CD4-positive, alpha-beta T cell (primary cell): ENCODE data around the gene SLC36A1. TPM values are rescaled to one million over a fixed set of nuclear protein-coding genes. Genes with fewer than 3 reads are reported as not detected.

Experiments used
- ATAC-seq: fragments of 200-7000 bp; cut with Tn5 transposase; one replicate; pipeline ENCODE4 v1.10.0; 2022; ENCODE audit warnings: mild to moderate bottlenecking; ENCODE audit not compliant: poor library complexity
- CTCF ChIA-PET: fragments of 350-600 bp; sonication (Branson Sonifier 250); formaldehyde crosslinking; loops from one replicate; lab custom pipeline; 2021; ENCODE audit warnings: antibody characterized with exemption, inconsistent platforms; lab: Charles Lee
- POLR2A ChIA-PET: fragments of 350-600 bp; sonication (Branson Sonifier 250); formaldehyde crosslinking; loops from one replicate; lab custom pipeline; 2021; ENCODE audit warnings: antibody characterized with exemption, inconsistent platforms; lab: Charles Lee
- DNase-seq, 14 experiments: peaks; one replicate each; pipeline ENCODE4 v3.0.0-alpha.2; 2013 to 2020; ENCODE audit warnings: mixed read lengths in 2 of 14
- H3K27ac ChIP-seq, 2 donors: one replicate each; pipeline versions ENCODE4 v1.5.1 to v1.7.0; 2013; ENCODE audit warnings: low read length in 2 of 2, low read depth in 1 of 2, mild to moderate bottlenecking in 1 of 2
- H3K27me3 ChIP-seq, 2 experiments: 1 replicate in 1 of 2; 2 replicates in 1 of 2; pipeline versions ENCODE4 v1.6.1 to v1.7.0; 2013; ENCODE audit warnings: low read length in 2 of 2, control low read depth in 1 of 2, mild to moderate bottlenecking in 1 of 2, moderate library complexity in 1 of 2; ENCODE audit not compliant: insufficient read depth in 2 of 2, control insufficient read depth in 1 of 2
- H3K36me3 ChIP-seq: one replicate; pipeline ENCODE4 v1.6.1; 2013; ENCODE audit warnings: low read length, control low read depth; ENCODE audit not compliant: insufficient read depth
- H3K4me1 ChIP-seq: one replicate; pipeline ENCODE4 v1.6.1; 2013; ENCODE audit warnings: low read length, control low read depth; ENCODE audit not compliant: insufficient read depth
- H3K4me3 ChIP-seq: one replicate; pipeline ENCODE4 v1.5.1; 2013; ENCODE audit warnings: mild to moderate bottlenecking, low read length, moderate library complexity
- H3K9me3 ChIP-seq, 2 experiments: 1 replicate in 1 of 2; 2 replicates in 1 of 2; pipeline versions ENCODE4 v1.6.1 to v1.7.0; 2013; ENCODE audit warnings: low read length in 2 of 2, mild to moderate bottlenecking in 2 of 2, control low read depth in 1 of 2, moderate library complexity in 1 of 2; ENCODE audit not compliant: control insufficient read depth in 1 of 2, insufficient read depth in 1 of 2
- H3K27ac Mint-ChIP-seq: one replicate; pipeline ENCODE4 v1.8.0; 2020; ENCODE audit warnings: mixed read lengths
- H3K27me3 Mint-ChIP-seq: one replicate; pipeline ENCODE4 v1.8.0; 2021; ENCODE audit warnings: mixed read lengths
- H3K36me3 Mint-ChIP-seq: one replicate; pipeline ENCODE4 v1.8.0; 2021; ENCODE audit warnings: low read depth, mixed read lengths
- H3K4me1 Mint-ChIP-seq: one replicate; pipeline ENCODE4 v1.8.0; 2021; ENCODE audit warnings: low read depth, mixed read lengths
- H3K4me3 Mint-ChIP-seq: one replicate; pipeline ENCODE4 v1.8.0; 2020; ENCODE audit warnings: mild to moderate bottlenecking, mixed read lengths
- H3K9me3 Mint-ChIP-seq: one replicate; pipeline ENCODE4 v1.8.0; 2020; ENCODE audit warnings: mixed read lengths
- intact Hi-C, 2 experiments: fragments of 100-400 bp; cut with DNase I in 1 of 2; cut with micrococcal nuclease in 1 of 2; formaldehyde crosslinking; loops; one replicate each; pipeline versions ENCODE4 v1.15.1 to v1.9.0; 2023 to 2025; cut with DNase I, micrococcal nuclease
- total RNA-seq, 174 experiments: library from RNA in 2 of 174; stranded (reverse) in 2 of 174; gene quantifications; one replicate each; pipeline ENCODE4 v1.2.3 and lab custom pipeline; 2021 to 2026
- TF ChIP-seq, protein P1 (sequence below): fragments of 200-600 bp; IDR thresholded peaks from one replicate; pipeline ENCODE4 v1.8.0; 2022; ENCODE audit warnings: antibody characterized with exemption, mild to moderate bottlenecking

SLC36A1 gene
- total RNA-seq, 2 experiments from 2014 or later, result 2.2 to 2.8 TPM

DNA sequence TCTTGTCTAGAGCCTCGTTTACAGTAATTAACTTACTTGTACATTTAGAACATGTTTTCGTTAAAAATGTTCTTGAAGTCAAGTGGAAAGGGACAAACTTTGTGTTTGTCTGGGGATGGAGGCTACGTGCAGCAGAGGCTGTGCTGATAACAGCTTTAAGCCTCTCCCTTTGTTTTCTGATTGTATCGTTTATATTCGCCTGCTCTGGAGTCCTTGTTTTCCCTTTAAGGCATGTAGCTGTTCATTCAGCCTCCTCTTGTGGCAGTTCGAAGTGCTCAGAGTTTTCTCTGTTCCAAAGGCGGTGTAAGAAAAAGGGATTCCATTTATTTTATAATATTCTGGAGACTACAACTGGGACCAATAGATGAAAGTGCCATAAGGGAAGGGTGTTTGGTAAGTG lies 1.9 kb downstream of the SLC36A1 start:
- H3K27me3 Mint-ChIP-seq, result peaks cover 16% of the 10 kb centered on the region
- peaks cover 18% of the 10 kb centered on the region for H3K4me1 ChIP-seq
- ChIA-PET CTCF (interaction anchor here (1.7 kb wide), 1 partner anchor 74 kb away, joined by 3 read pairs; no protein-coding TSS in a partner anchor), POLR2A (interaction anchor here (2.8 kb wide), 1 partner anchor 322 kb away, joined by 22 read pairs; the partner anchor contains the start of gene G3BP1)
- intact Hi-C loops, result loop anchor here in 1 of 2 experiments (5.0 kb wide), 2 partner anchors 293 to 323 kb away; partner anchors contain the start of gene G3BP1
- no peaks in the 10 kb centered on the region for H3K36me3 Mint-ChIP-seq
- H3K4me3 Mint-ChIP-seq, result peak overlapping the region; percentile 98
- H3K4me1 Mint-ChIP-seq, result peaks cover 23% of the 10 kb centered on the region
- H3K36me3 ChIP-seq, result no peaks in the 10 kb centered on the region
- TF ChIP-seq, protein P1, sequence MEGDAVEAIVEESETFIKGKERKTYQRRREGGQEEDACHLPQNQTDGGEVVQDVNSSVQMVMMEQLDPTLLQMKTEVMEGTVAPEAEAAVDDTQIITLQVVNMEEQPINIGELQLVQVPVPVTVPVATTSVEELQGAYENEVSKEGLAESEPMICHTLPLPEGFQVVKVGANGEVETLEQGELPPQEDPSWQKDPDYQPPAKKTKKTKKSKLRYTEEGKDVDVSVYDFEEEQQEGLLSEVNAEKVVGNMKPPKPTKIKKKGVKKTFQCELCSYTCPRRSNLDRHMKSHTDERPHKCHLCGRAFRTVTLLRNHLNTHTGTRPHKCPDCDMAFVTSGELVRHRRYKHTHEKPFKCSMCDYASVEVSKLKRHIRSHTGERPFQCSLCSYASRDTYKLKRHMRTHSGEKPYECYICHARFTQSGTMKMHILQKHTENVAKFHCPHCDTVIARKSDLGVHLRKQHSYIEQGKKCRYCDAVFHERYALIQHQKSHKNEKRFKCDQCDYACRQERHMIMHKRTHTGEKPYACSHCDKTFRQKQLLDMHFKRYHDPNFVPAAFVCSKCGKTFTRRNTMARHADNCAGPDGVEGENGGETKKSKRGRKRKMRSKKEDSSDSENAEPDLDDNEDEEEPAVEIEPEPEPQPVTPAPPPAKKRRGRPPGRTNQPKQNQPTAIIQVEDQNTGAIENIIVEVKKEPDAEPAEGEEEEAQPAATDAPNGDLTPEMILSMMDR, result no peak
- no peaks in the 10 kb centered on the region for H3K9me3 Mint-ChIP-seq
- ATAC-seq (no peak), DNase-seq (no peak)
- peak overlapping the region; percentile 68 for H3K27ac Mint-ChIP-seq
- H3K9me3 ChIP-seq, result no peaks in the 10 kb centered on the region
- no peak overlapping the region for H3K27ac ChIP-seq
- H3K27me3 ChIP-seq, result peaks cover 0 to 9% of the 10 kb centered on the region in 2 experiments
- H3K4me3 ChIP-seq, result no peak overlapping the region

- Mint-ChIP-seq H3K27ac (no peak overlapping the region), H3K4me1 (peaks cover 23% of the 10 kb centered on the region), H3K9me3 (no peaks in the 10 kb centered on the region), H3K4me3 (no peak overlapping the region), H3K36me3 (no peaks in the 10 kb centered on the region), H3K27me3 (peaks cover 13% of the 10 kb centered on the region)
- Histone ChIP-seq H3K36me3 (no peaks in the 10 kb centered on the region), H3K27me3 (peaks cover 0 to 5% of the 10 kb centered on the region in 2 experiments), H3K9me3 (no peaks in the 10 kb centered on the region), H3K27ac (no peak overlapping the region), H3K4me1 (peaks cover 18% of the 10 kb centered on the region), H3K4me3 (no peak overlapping the region)
- TF ChIP-seq, protein P1, result no peak
- POLR2A ChIA-PET, result no interaction called here
- intact Hi-C loops, result loop anchor here in 1 of 2 experiments (5.0 kb wide), 3 partner anchors 292 to 322 kb away; partner anchors contain the start of gene G3BP1
- no peak for ATAC-seq
- CTCF ChIA-PET, result interaction anchor here (1.7 kb wide), 1 partner anchor 73 kb away, joined by 3 read pairs; no protein-coding TSS in a partner anchor
- DNase-seq, result no peak
These were observed 2.4 kb downstream of the SLC36A1 start for GRCh38 chr5:151449839-151450238.

GRCh38 chr5:151450605-151451004 lies 3.2 kb downstream of the SLC36A1 start:
- no peak overlapping the region for H3K27ac ChIP-seq
- peaks cover 23% of the 10 kb centered on the region for H3K4me1 Mint-ChIP-seq
- H3K9me3 Mint-ChIP-seq, result no peaks in the 10 kb centered on the region

More at GRCh38 chr5:151450605-151451004, 3.2 kb downstream of the SLC36A1 start:
- DNase-seq, result no peak
- Histone ChIP-seq H3K4me1 (peaks cover 18% of the 10 kb centered on the region), H3K9me3 (no peaks in the 10 kb centered on the region), H3K4me3 (no peak overlapping the region), H3K27me3 (no peaks in the 10 kb centered on the region), H3K36me3 (no peaks in the 10 kb centered on the region)
- intact Hi-C loops, result loop anchor here in 1 of 2 experiments (5.0 kb wide), 1 partner anchor 312 kb away; no protein-coding TSS in a partner anchor
- CTCF ChIA-PET, result interaction anchor here (1.7 kb wide), 1 partner anchor 72 kb away, joined by 3 read pairs; no protein-coding TSS in a partner anchor
- no peak for ATAC-seq
- Mint-ChIP-seq H3K27ac (no peak overlapping the region), H3K27me3 (peaks cover 6% of the 10 kb centered on the region), H3K4me3 (peak overlapping the region; percentile 43), H3K36me3 (no peaks in the 10 kb centered on the region)
- TF ChIP-seq, protein P1, result no peak
- POLR2A ChIA-PET, result no interaction called here
